Measurements from ENCODE around the gene CAPZB. TPM values are rescaled to one million over a fixed set of nuclear protein-coding genes. Genes with fewer than 3 reads are reported as not detected.
"Not testable (repeated sequence)": the region's sequence is repeated elsewhere in the genome, so short reads cannot be mapped to it uniquely, and the experiment has no call there.

The CAPZB gene
- total RNA-seq, 1 experiment from 2014 or later = 43.7 TPM

- DNase-seq (ENCODE audit: extremely low read depth, low read depth) = not testable (repeated sequence)
These were observed 181.3 kb downstream of the CAPZB start for GRCh38 chr1:19304081-19304480.

DNA sequence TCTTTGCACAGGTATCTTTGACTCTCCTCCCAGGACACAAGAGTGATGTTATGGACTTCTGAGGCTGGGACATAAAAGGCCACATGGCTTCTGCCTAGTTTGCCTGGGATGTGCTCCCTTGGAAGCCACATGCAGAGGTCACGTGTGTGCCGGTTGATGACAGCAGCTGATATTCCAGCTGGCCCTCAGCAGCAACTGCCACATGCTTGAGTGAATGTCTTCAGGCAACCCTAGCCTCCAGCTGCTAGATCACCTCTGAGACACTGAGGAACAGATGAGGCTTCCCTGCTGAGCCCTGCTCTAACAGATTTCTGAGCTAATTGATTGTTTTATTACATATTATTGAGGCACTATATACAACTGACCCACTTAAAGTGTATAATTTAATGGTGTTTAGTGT is 185.1 kb downstream of the CAPZB start:
- no peak for DNase-seq (ENCODE audit: extremely low read depth, low read depth)

- no peak for DNase-seq (ENCODE audit: extremely low read depth, low read depth)
These were observed 190.7 kb downstream of the CAPZB start for GRCh38 chr1:19294638-19295037.

- no peak for DNase-seq (ENCODE audit: extremely low read depth, low read depth)
These were observed 196.1 kb downstream of the CAPZB start for GRCh38 chr1:19289244-19289643.

Small RNA genes lying within 50 kb of the gene (small RNA-seq; reads per million reads assigned to genes)
- 0 reads per million in 2 experiments for gene RN7SL277P
- gene RNU4-28P = 0 to 0.06 reads per million in 2 experiments
- gene RNU6-1099P = 0 reads per million in 2 experiments

Other genes with a start within 250 kb of the CAPZB start
- 67.6 and 79.0 TPM in 2 replicates for gene EMC1, start 234.0 kb downstream of the CAPZB start, total RNA-seq (2014; rRNA removed; shearing (Covaris generic))
- 35.8 and 36.9 TPM in 2 replicates for gene MRTO4, start 233.7 kb downstream of the CAPZB start, total RNA-seq (2014; rRNA removed; shearing (Covaris generic))
- gene AKR7A3, start 196.8 kb downstream of the CAPZB start, total RNA-seq (2014; rRNA removed; shearing (Covaris generic)) = 0.17 and 0.22 TPM in 2 replicates
- gene AKR7A2, start 173.4 kb downstream of the CAPZB start, total RNA-seq (2014; rRNA removed; shearing (Covaris generic)) = 27.5 and 29.9 TPM in 2 replicates
- 10.2 and 10.5 TPM in 2 replicates for gene SLC66A1, start 173.2 kb downstream of the CAPZB start, total RNA-seq (2014; rRNA removed; shearing (Covaris generic))
- 13.9 and 16.2 TPM in 2 replicates for gene NBL1, start 158.8 kb upstream of the CAPZB start, total RNA-seq (2014; rRNA removed; shearing (Covaris generic))
- gene HTR6, start 179.3 kb upstream of the CAPZB start, total RNA-seq (2014; rRNA removed; shearing (Covaris generic)) = 0.12 TPM in 1 of 2 replicates, not detected in the other

Measured in NCI-H460 (cell line).